NCI-H510A (cell line): Measurements from ENCODE around the gene ZNF726.
A peak's percentile ranks its signal among the peaks of the same experiment; 100 is the strongest.
"Not testable (repeated sequence)": the region's sequence is repeated elsewhere in the genome, so short reads cannot be mapped to it uniquely, and the experiment has no call there.

Source experiments
- DNase-seq: peaks from one replicate; lab custom pipeline; 2025; lab: John Stamatoyannopoulos, UW

ZNF726 gene

DNA sequence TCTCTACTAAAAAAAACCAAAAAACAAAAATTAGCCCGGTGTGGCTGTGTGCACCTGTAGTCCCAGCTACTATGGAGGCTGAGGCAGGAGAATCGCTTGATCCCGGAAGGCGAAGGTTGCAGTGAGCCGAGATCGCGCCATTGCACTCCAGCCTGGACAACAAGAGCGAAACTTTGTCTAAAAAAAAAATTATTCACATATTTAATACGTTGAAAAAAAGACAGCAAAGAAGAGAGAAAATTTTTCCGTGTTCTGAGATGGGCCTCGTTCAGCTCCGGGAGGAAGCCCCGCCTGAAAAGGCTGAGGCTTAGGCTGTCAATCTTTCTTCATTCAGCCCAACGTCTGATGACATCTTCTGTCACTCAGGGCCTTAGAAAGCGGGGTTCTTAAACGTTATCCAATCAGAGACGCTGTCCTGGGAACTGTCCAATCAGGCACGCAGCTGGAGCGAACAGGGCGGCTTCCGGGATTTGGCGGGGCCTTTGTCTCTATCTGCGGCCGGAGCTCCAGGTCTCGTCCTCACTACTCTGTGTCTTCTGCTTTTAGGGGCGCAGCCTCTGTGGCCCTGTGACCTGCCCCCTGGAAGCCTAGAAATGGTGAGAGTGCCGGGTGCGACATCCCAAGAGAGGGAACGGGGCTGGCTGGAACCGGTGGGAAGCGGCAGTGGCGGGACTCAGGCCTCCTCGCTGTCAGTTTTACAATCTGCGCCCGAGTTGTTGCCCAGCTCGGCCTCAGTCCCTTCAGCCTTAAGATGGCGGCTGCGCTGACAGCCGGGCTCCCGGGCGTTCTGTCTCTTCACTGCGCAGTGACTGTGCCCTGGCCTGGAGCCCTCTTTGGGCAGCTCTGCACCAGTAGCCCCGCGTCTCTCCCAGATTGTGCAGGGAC is at the start of gene ZNF726:
ZNF726 (plus strand) TSS at position 485 of the 885 bp plus-strand sequence; CDS start at position 594, 109 bp downstream.
- DNase-seq, result peak; percentile 93

- no peak for DNase-seq
These were observed 46.8 kb upstream of the ZNF726 start for GRCh38 chr19:23867895-23868294.

DNA sequence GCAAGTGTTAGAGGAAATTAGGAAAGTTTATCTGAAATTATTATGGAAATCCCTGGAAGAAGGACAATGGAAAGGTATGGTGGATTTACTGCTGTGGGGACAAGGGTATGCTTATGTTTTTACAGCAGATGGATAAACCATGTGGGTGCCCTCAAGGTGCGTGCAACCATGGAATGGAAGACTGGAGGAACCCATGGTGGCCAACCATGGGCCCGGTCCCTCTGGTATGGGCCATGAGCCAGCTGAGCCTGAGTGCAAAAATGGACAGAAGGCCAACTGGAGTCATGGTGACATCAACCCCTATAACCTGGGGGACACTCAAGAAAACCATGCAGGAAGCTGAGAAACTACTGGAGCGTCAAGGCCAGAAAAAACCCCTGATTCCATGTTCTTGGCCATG is 46.1 kb upstream of the ZNF726 start:
- no peak for DNase-seq

DNA sequence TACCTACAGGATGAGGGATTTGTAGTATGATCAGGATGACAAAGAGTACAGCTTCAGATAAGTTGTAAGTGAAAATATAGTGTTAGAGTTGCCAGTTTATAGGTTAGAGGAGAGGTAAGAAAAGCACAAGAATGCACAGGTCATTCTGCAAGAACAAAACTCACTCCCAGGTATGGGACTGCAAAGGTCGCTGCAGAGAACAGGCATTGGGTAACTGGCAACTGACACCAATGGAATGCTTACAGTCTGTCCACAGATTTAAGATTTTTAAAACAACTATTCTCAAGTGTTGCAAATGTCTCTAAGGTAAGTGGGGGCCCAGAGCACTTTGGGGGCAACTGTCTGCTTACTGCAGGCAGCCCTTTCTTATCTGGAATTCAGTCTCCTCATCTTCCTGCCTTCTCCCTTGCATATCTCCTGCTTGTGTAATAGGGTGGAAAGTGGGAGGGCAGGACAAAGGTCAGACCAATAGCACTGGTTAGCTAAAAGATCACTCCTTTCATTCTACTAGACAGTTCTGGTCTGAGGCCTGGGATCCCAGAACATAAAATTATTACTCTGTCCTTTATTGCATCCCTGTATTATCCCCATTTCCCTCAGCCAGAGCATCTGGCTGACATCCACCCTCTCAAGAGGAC is 42.3 kb upstream of the ZNF726 start:
- no peak for DNase-seq

GRCh38 chr19:23876261-23876660 is 38.4 kb upstream of the ZNF726 start:
- no peak for DNase-seq

GRCh38 chr19:23876756-23877155 is 37.9 kb upstream of the ZNF726 start:
- DNase-seq, result not testable (repeated sequence)

DNA sequence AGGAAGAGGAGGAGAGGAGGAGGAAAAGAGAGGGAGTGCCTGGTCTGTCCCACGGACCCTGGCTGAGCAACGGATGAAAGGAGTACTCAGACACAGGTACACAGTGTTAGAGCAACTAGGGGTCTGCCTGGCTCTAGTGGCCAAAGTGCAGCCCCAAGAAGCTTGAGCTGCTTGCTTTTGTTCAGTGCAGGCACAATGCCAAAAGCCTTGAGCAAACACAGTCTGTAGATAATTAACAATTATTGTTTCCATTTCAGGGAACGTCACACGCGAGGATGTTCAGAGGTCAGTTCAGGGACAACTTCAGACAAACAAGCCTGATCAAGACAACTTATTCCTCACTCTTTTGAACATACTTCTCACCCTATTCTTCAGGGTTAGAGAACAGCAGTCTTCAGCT is 32.2 kb upstream of the ZNF726 start:
- no peak for DNase-seq

DNA sequence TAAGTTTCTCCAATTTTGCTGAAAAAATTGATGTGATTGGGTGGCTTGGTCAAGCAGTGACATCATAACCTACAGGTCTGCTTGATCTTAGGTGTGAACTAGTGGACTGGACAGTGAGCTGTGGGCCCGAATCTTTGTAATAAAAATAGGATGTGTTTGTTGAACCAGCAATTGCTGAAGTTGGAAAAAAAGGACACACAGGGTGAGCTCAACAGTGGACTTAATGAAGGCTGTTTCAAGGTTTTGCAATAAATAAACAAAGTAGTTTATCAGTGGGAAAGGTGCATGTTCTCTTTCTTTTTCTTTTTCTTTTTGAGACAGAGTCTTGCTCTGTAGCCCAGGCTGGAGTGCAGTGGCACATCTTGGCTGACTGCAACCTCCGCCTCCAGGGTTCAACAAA is 30.3 kb upstream of the ZNF726 start:
- no peak for DNase-seq

DNA sequence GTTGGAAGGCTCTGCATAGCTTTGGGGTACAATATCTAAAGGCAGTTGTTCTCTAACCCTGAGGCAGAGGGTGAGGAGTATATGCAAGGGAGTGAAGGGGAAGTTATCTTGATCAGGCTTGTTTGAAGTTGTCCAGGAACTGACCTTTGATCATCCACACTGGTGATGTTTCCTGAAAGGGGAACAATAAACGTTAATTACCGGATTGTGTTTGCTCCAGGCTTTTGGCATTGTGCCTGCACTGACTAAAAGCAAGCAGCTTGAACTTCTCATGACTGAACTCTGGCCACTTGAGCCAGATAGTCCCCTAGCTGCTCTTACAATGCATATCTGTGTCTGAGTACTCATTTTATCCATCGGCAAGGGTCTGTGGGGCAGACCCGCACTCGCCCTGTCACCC is 27.0 kb upstream of the ZNF726 start:
- DNase-seq, result no peak

- not testable (repeated sequence) for DNase-seq
These were observed 18.6 kb upstream of the ZNF726 start for GRCh38 chr19:23896096-23896495.

DNA sequence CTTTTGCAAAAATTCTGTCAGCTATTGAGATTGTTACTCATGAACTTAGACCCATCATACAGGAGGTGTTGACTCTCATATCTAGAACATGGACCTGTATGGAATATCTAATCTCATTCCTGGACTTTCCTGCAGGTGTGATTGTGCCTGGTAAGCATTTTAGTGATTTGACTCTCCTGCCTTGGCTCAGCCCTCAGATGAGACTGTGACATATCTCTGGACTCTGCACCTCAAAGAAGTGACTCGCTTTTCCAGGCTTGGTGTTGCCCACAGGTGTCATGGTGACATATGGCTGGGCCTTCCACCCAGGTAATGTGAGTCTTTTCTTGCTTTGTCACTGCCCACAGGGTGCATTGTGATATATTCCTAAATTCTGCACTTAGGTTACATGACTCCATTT is 17.8 kb upstream of the ZNF726 start:
- no peak for DNase-seq

- DNase-seq, result no peak
These were observed 13.3 kb upstream of the ZNF726 start for GRCh38 chr19:23901360-23901759.

- DNase-seq, result no peak
These were observed 10.3 kb upstream of the ZNF726 start for GRCh38 chr19:23904406-23904805.

GRCh38 chr19:23905771-23906170 is 8.9 kb upstream of the ZNF726 start:
- no peak for DNase-seq

GRCh38 chr19:23906835-23907234 is 7.9 kb upstream of the ZNF726 start:
- DNase-seq, result no peak

- DNase-seq, result no peak
These were observed 6.5 kb upstream of the ZNF726 start for GRCh38 chr19:23908165-23908564.

- no peak for DNase-seq
These were observed 5.5 kb upstream of the ZNF726 start for GRCh38 chr19:23909222-23909621.

GRCh38 chr19:23913931-23914330 is 755 bp upstream of the ZNF726 start:
- no peak for DNase-seq

GRCh38 chr19:23916991-23917390 is 2.3 kb downstream of the ZNF726 start:
- no peak for DNase-seq

- peak; percentile 61 for DNase-seq
These were observed 3.2 kb downstream of the ZNF726 start for GRCh38 chr19:23917856-23918255.

GRCh38 chr19:23925285-23925684 is 10.6 kb downstream of the ZNF726 start:
- DNase-seq, result no peak

- DNase-seq, result no peak
These were observed 18.2 kb downstream of the ZNF726 start for GRCh38 chr19:23932878-23933277.

DNA sequence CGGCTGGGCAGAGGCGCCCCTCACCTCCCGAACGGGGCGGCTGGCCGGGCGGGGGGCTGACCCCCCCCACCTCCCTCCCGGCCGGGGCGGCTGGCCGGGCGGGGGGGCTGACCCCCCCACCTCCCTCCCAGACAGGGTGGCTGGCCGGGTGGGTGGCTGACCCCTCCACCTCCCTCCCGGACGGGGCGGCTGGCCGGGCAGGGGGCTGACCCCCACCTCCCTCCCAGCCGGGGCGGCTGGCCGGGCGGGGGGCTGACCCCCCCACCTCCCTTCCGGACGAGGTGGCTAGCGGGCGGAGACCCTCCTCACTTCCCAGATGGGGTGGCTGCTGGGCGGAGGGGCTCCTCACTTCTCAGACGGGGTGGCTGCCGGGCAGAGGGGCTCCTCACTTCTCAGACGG is 22.3 kb downstream of the ZNF726 start:
- not testable (repeated sequence) for DNase-seq
